ENCODE data around the gene TSPO2.

Gene TSPO2

GRCh38 chr6:41027799-41028560, 14.3 kb upstream of the TSPO2 start:
- DNase-seq = peak; percentile 70

- DNase-seq = no peak
Measured at GRCh38 chr6:41028561-41029412, 13.5 kb upstream of the TSPO2 start.

- no peak for DNase-seq
Measured at GRCh38 chr6:41032830-41033229, 9.4 kb upstream of the TSPO2 start.

GRCh38 chr6:41033776-41034175, 8.5 kb upstream of the TSPO2 start:
- no peak for DNase-seq

GRCh38 chr6:41036186-41036585, 6.1 kb upstream of the TSPO2 start:
- DNase-seq = no peak

- no peak for DNase-seq
Measured at GRCh38 chr6:41036601-41037000, 5.7 kb upstream of the TSPO2 start.

- no peak for DNase-seq
Measured at GRCh38 chr6:41037107-41037900, 5.0 kb upstream of the TSPO2 start.

GRCh38 chr6:41038205-41038604, 4.1 kb upstream of the TSPO2 start:
- DNase-seq = no peak

- no peak for DNase-seq
Measured at GRCh38 chr6:41039060-41039998, 2.9 kb upstream of the TSPO2 start, which contains the start of gene UNC5CL. Gene UNC5CL, minus strand, starts transcription at chr6:41039221. Its CDS starts 4,147 bp downstream, at chr6:41035074.

GRCh38 chr6:41040101-41040939, 1.9 kb upstream of the TSPO2 start:
- DNase-seq = no peak

GRCh38 chr6:41040940-41041536, 1.2 kb upstream of the TSPO2 start:
- DNase-seq = no peak

GRCh38 chr6:41043151-41043550, 884 bp downstream of the TSPO2 start:
- DNase-seq = no peak

GRCh38 chr6:41045664-41046063, 3.4 kb downstream of the TSPO2 start:
- DNase-seq = no peak

GRCh38 chr6:41046084-41046483, 3.8 kb downstream of the TSPO2 start:
- no peak for DNase-seq

- DNase-seq = no peak
Measured at GRCh38 chr6:41047306-41047705, 5.0 kb downstream of the TSPO2 start.

- DNase-seq = no peak
Measured at GRCh38 chr6:41047745-41048732, 5.8 kb downstream of the TSPO2 start.

GRCh38 chr6:41049521-41049920, 7.3 kb downstream of the TSPO2 start:
- no peak for DNase-seq

GRCh38 chr6:41049955-41050354, 7.7 kb downstream of the TSPO2 start:
- DNase-seq = no peak

- DNase-seq = no peak
Measured at GRCh38 chr6:41050536-41050935, 8.3 kb downstream of the TSPO2 start.
